Neural cell (in vitro differentiated cells): Measurements from ENCODE around the gene NCOA7. TPM values are rescaled to one million over a fixed set of nuclear protein-coding genes. Genes with fewer than 3 reads are reported as not detected.

Source experiments
- H2AFZ ChIP-seq: fragments of 200-600, 300-800 bp; sonication (generic), shearing (Covaris generic); 2 replicates; pipeline ENCODE4 v1.6.0; 2014; ENCODE audit warnings: low read depth, mild to moderate bottlenecking, antibody characterized with exemption, low read length, moderate library complexity
- H3F3A ChIP-seq: fragments of 200-600 bp; shearing (Covaris generic); 2 replicates; pipeline ENCODE4 v1.6.1; 2016; ENCODE audit warnings: mild to moderate bottlenecking, moderate library complexity, mixed read lengths, antibody characterized with exemption, low read length; ENCODE audit not compliant: insufficient read depth, poor library complexity, severe bottlenecking
- H3K27ac ChIP-seq: fragments of 200-600, 300-800 bp; sonication (generic), shearing (Covaris generic); 2 replicates; pipeline ENCODE4 v1.5.1; 2014; ENCODE audit warnings: mild to moderate bottlenecking, low read length, moderate library complexity
- H3K27me3 ChIP-seq: fragments of 300-800, 200-600 bp; sonication (generic), shearing (Covaris generic); 2 replicates; pipeline ENCODE4 v1.6.0; 2014; ENCODE audit warnings: mild to moderate bottlenecking, low read depth, low read length, moderate library complexity; ENCODE audit not compliant: insufficient read depth
- H3K36me3 ChIP-seq: fragments of 300-800, 200-600 bp; sonication (generic), shearing (Covaris generic); 2 replicates; pipeline ENCODE4 v1.5.1; 2014; ENCODE audit warnings: mild to moderate bottlenecking, antibody characterized with exemption, low read length, moderate library complexity; ENCODE audit not compliant: insufficient read depth
- H3K4me2 ChIP-seq: fragments of 300-800, 200-600 bp; sonication (generic), shearing (Covaris generic); 2 replicates; pipeline ENCODE4 v1.6.0; 2014; ENCODE audit warnings: mild to moderate bottlenecking, low read length
- H3K4me3 ChIP-seq: fragments of 300-800, 200-600 bp; sonication (generic), shearing (Covaris generic); 2 replicates; pipeline ENCODE4 v1.5.1; 2014; ENCODE audit warnings: mild to moderate bottlenecking, low read length, moderate library complexity
- H3K79me2 ChIP-seq: fragments of 200-600 bp; shearing (Covaris generic); replicated peaks from 2 replicates; pipeline ENCODE4 v1.6.0; 2014; ENCODE audit warnings: mild to moderate bottlenecking, low read length, moderate library complexity; ENCODE audit not compliant: insufficient read depth
- H3K9ac ChIP-seq: fragments of 300-800, 200-600 bp; sonication (generic), shearing (Covaris generic); 2 replicates; pipeline ENCODE4 v1.6.1; 2016; ENCODE audit warnings: mild to moderate bottlenecking, low read length, mixed read lengths
- H3K9me2 ChIP-seq: fragments of 200-600 bp; shearing (Covaris generic); 2 replicates; pipeline ENCODE4 v1.6.1; 2016; ENCODE audit warnings: mild to moderate bottlenecking, low read length, mixed read lengths; ENCODE audit not compliant: insufficient read depth
- H3K9me3 ChIP-seq: fragments of 200-600, 300-800 bp; sonication (generic), shearing (Covaris generic); 2 replicates; pipeline ENCODE4 v1.6.1; 2016; ENCODE audit warnings: mild to moderate bottlenecking, mixed run types, low read length, moderate library complexity, mixed read lengths
- H4K20me1 ChIP-seq: fragments of 200-600 bp; shearing (Covaris generic); 2 replicates; pipeline ENCODE4 v1.6.1; 2016; ENCODE audit warnings: mild to moderate bottlenecking, mixed run types; ENCODE audit not compliant: insufficient read depth
- CTCF ChIP-seq: fragments of 450-650 bp; IDR thresholded peaks from 2 replicates; pipeline ENCODE4 v1.5.1; 2014; ENCODE audit warnings: antibody characterized with exemption, mild to moderate bottlenecking, moderate library complexity; ENCODE audit not compliant: poor library complexity, severe bottlenecking
- EP300 ChIP-seq: fragments of 450-650 bp; conservative IDR thresholded peaks from 2 replicates; pipeline ENCODE4 v1.6.1; 2014; ENCODE audit warnings: antibody characterized with exemption, mild to moderate bottlenecking, moderate library complexity; ENCODE audit not compliant: poor library complexity, severe bottlenecking
- EZH2 ChIP-seq: fragments of 200-600, 300-800 bp; shearing (Covaris generic), sonication (generic); IDR thresholded peaks from 2 replicates; pipeline ENCODE4 v1.6.1; 2014; ENCODE audit warnings: antibody characterized with exemption, low read length, borderline replicate concordance, mild to moderate bottlenecking; ENCODE audit not compliant: insufficient read depth, poor library complexity, severe bottlenecking
- MXI1 ChIP-seq: fragments of 450-650 bp; conservative IDR thresholded peaks from 2 replicates; pipeline ENCODE4 v1.6.1; 2014; ENCODE audit warnings: antibody characterized with exemption, mild to moderate bottlenecking; ENCODE audit not compliant: poor library complexity, severe bottlenecking
- POLR2AphosphoS5 ChIP-seq: IDR thresholded peaks from 2 replicates; pipeline ENCODE4 v1.6.1; 2012
- RAD21 ChIP-seq: fragments of 450-650 bp; conservative IDR thresholded peaks from 2 replicates; pipeline ENCODE4 v1.6.1; 2014; ENCODE audit warnings: antibody characterized with exemption, mild to moderate bottlenecking, moderate library complexity
- REST ChIP-seq: IDR thresholded peaks from 2 replicates; pipeline ENCODE4 v1.6.1; 2012; ENCODE audit warnings: borderline replicate concordance
- SMC3 ChIP-seq: fragments of 450-650 bp; conservative IDR thresholded peaks from 2 replicates; pipeline ENCODE4 v1.6.1; 2014; ENCODE audit warnings: antibody characterized with exemption, mild to moderate bottlenecking, moderate library complexity; ENCODE audit not compliant: poor library complexity
- TAF1 ChIP-seq: IDR thresholded peaks from 2 replicates; pipeline ENCODE4 v1.6.1; 2012; ENCODE audit warnings: low read depth
- polyA plus RNA-seq: library from polyadenylated mRNA; depleted of rRNA; stranded (reverse); fragments of >200 nt; gene quantifications from 2 replicates; pipeline ENCODE4 v1.2.3, GENCODE V29; 2014

Gene NCOA7
- polyA plus RNA-seq, 1 donor from 2014 or later = 17.1 TPM

GRCh38 chr6:125859727-125860126, 69.0 kb downstream of the NCOA7 start:
- Histone ChIP-seq H3K27me3 (no peaks in the 10 kb centered on the region), H3F3A (no peaks in the 10 kb centered on the region), H3K27ac (no peak overlapping the region)

GRCh38 chr6:125863023-125863422, 72.3 kb downstream of the NCOA7 start:
- no peaks in the 10 kb centered on the region for H3K9me3 ChIP-seq
- H3K4me3 ChIP-seq = no peak overlapping the region
- no peak overlapping the region for H3K9ac ChIP-seq
- no peak overlapping the region for H3K27ac ChIP-seq
- no peaks in the 10 kb centered on the region for H3K36me3 ChIP-seq
- no peak overlapping the region for H2AFZ ChIP-seq
- H3K27me3 ChIP-seq = no peaks in the 10 kb centered on the region
- H3F3A ChIP-seq = no peaks in the 10 kb centered on the region
- no peaks in the 10 kb centered on the region for H3K79me2 ChIP-seq
- H3K4me2 ChIP-seq = no peak overlapping the region
- no peaks in the 10 kb centered on the region for H4K20me1 ChIP-seq
- no peaks in the 10 kb centered on the region for H3K9me2 ChIP-seq
- TF ChIP-seq SMC3 (no peak), POLR2AphosphoS5 (no peak), TAF1 (no peak), EZH2 (no peak), EP300 (no peak), RAD21 (no peak), REST (no peak)

More at GRCh38 chr6:125859727-125860126, 69.0 kb downstream of the NCOA7 start:
- H3K9me2 ChIP-seq = no peaks in the 10 kb centered on the region
- H3K9ac ChIP-seq = no peak overlapping the region
- H3K36me3 ChIP-seq = no peaks in the 10 kb centered on the region
- TF ChIP-seq POLR2AphosphoS5 (no peak), RAD21 (no peak), CTCF (no peak), REST (no peak), TAF1 (no peak), EZH2 (no peak), EP300 (no peak), MXI1 (no peak), SMC3 (no peak)
- no peak overlapping the region for H2AFZ ChIP-seq
- H3K4me3 ChIP-seq = no peak overlapping the region
- no peaks in the 10 kb centered on the region for H3K79me2 ChIP-seq
- H3K9me3 ChIP-seq = no peaks in the 10 kb centered on the region
- no peak overlapping the region for H3K4me2 ChIP-seq
- no peaks in the 10 kb centered on the region for H4K20me1 ChIP-seq
